Liver (tissue), 3 donors: ENCODE results near the gene PYM1.

Source experiments
- REST ChIP-seq: IDR thresholded peaks from 2 replicates; pipeline ENCODE4 v1.6.1; 2016; ENCODE audit warnings: antibody characterized with exemption, mild to moderate bottlenecking
- TAF1 ChIP-seq: conservative IDR thresholded peaks from 2 replicates; pipeline ENCODE4 v1.6.1; 2016; ENCODE audit warnings: antibody characterized with exemption, mild to moderate bottlenecking
- TF ChIP-seq, protein P1 (sequence below): fragments of 150-350 bp; IDR thresholded peaks from 2 replicates; pipeline ENCODE4 v1.5.1; 2017; ENCODE audit warnings: improper control_type of control experiment, low read depth, low read length; ENCODE audit not compliant: missing input control
- donor health status: healthy.
- donor health status: healthy.

DNA sequence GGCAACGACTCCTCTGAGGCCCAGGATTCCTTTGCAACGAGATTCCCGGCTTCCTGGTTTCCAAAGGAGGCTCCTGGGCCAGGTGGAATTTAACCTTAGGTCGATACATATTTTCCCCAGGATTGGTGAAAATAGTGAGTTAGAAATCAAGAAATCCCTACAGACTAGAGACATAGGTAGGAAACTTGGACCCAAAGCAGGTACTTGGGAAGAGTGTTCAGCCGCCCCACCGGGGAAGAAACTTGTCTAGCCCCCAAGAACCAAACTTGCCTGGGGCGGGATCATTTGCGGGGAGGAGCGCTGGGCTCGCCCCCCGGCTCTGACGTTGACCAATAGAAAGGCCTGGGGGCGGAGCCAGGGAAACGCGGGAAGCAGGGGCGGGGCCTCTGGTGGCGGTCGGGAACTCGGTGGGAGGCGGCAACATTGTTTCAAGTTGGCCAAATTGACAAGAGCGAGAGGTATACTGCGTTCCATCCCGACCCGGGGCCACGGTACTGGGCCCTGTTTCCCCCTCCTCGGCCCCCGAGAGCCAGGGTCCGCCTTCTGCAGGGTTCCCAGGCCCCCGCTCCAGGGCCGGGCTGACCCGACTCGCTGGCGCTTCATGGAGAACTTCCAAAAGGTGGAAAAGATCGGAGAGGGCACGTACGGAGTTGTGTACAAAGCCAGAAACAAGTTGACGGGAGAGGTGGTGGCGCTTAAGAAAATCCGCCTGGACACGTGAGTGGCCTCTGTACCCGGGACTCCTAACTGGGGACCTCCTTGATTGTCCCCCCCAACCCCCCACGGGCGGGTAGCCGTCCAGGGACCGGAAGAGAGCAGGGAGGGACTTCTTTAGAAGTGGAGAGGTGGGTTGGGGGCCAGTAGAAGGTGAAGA is 39.0 kb upstream of the PYM1 start, which contains the start of gene CDK2:
- TF ChIP-seq, protein P1, sequence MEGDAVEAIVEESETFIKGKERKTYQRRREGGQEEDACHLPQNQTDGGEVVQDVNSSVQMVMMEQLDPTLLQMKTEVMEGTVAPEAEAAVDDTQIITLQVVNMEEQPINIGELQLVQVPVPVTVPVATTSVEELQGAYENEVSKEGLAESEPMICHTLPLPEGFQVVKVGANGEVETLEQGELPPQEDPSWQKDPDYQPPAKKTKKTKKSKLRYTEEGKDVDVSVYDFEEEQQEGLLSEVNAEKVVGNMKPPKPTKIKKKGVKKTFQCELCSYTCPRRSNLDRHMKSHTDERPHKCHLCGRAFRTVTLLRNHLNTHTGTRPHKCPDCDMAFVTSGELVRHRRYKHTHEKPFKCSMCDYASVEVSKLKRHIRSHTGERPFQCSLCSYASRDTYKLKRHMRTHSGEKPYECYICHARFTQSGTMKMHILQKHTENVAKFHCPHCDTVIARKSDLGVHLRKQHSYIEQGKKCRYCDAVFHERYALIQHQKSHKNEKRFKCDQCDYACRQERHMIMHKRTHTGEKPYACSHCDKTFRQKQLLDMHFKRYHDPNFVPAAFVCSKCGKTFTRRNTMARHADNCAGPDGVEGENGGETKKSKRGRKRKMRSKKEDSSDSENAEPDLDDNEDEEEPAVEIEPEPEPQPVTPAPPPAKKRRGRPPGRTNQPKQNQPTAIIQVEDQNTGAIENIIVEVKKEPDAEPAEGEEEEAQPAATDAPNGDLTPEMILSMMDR, result no peak
- no peak for TF ChIP-seq REST
- TF ChIP-seq TAF1, result peak; percentile 27
